Measurements from ENCODE around the gene NHSL2.

NHSL2 gene

DNA sequence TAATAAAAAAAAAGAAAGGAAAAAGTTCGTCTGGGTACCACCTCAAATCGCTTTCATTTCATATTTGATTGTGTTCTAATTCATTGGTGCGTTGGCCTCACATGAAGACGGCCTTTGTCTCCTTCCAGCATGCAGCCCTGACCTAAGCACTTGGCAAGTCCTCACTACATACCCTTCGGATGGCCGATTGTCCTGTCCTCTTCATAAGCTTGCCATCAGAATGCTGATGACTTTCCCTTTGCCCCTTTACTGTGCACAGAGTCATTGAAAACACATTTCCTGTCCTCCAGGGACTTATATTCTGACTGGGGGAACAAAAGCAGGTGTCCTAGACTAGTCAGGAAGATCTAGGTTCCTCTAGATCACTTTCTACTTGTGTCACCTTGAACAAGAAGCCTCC is 178.1 kb downstream of the NHSL2 start:
- Mint-ChIP-seq H3K27me3 (no peaks in the 10 kb centered on the region), H3K4me1 (no peaks in the 10 kb centered on the region), H3K9me3 (no peaks in the 10 kb centered on the region), H3K36me3 (ENCODE audit: low read depth) (no peaks in the 10 kb centered on the region), H3K27ac (no peak overlapping the region), H3K4me3 (no peak overlapping the region)
- DNase-seq = no peak
- ATAC-seq = no peak

DNA sequence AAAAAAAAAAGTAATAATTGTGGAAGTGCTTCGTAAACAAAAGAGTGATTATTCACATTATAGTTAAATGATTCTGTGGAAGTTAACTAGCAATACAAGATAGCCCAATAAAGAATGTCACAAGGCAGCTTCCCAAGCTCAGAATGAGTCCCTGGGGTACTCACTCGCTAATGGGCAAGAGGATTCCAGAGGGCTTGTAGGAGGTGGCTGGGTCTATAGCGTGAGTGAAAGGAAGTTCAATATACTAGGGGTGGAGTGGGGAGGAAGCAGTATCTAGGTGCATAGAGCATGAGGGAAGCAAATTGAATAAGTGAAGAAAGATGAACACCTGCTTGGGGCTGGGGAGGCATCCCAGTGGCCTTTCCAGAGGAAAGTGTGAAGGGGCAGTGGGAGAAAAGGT is 178.6 kb downstream of the NHSL2 start:
- H3K4me3 Mint-ChIP-seq = no peak overlapping the region
- DNase-seq (no peak), ATAC-seq (no peak)
- H3K27ac Mint-ChIP-seq = no peak overlapping the region
- H3K9me3 Mint-ChIP-seq = no peaks in the 10 kb centered on the region
- no peaks in the 10 kb centered on the region for H3K4me1 Mint-ChIP-seq
- H3K36me3 Mint-ChIP-seq (ENCODE audit: low read depth) = no peaks in the 10 kb centered on the region
- no peaks in the 10 kb centered on the region for H3K27me3 Mint-ChIP-seq

DNA sequence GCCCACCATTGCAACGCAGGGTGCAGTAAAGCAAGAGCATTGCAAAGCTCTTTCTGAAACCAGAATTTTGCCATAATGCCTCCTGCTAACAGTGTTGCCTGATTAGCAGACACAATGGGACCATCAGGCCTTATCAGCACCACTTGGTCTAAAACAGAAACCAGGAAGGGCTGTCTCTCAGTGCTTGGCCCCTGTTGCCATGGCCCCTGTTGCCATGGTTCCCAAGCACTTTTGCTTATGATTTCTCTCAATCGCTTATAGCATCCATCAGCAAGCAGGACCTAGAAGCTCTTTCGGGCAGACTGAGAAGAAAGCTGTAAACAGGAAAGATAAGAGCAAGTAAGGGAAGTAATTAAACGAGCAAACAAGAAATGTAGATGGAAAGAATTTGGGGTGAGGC is 184.2 kb downstream of the NHSL2 start:
- DNase-seq (peak; percentile 22), ATAC-seq (peak; percentile 33)
- H3K4me1 Mint-ChIP-seq = peaks cover 13% of the 10 kb centered on the region
- H3K27me3 Mint-ChIP-seq = peaks cover 18% of the 10 kb centered on the region
- H3K27ac Mint-ChIP-seq = no peak overlapping the region
- H3K4me3 Mint-ChIP-seq = no peak overlapping the region
- no peaks in the 10 kb centered on the region for H3K9me3 Mint-ChIP-seq
- H3K36me3 Mint-ChIP-seq (ENCODE audit: low read depth) = no peaks in the 10 kb centered on the region

DNA sequence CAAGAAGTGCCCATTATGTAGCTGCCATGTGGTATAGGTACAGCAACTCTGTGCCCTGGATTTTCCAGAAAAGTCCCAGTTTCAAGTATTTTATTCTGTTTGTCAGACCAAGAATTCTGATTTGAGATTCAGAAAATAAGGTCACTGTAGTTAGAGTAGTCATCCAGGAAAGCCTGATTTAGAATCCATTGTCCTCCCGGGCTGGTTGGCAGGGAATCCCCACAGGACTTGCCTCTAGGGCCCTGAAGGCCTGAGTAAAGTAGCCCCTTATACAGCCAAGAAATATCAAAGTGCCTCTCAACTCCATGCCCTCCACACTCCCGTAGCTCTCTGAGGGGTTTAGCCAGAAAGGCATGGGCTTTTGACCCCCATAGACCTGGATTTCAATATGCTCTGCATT is 184.7 kb downstream of the NHSL2 start:
- H3K9me3 Mint-ChIP-seq = no peaks in the 10 kb centered on the region
- H3K27ac Mint-ChIP-seq = no peak overlapping the region
- no peak overlapping the region for H3K4me3 Mint-ChIP-seq
- DNase-seq = no peak
- no peak for ATAC-seq
- H3K36me3 Mint-ChIP-seq (ENCODE audit: low read depth) = no peaks in the 10 kb centered on the region
- peaks cover 18% of the 10 kb centered on the region for H3K4me1 Mint-ChIP-seq
- peaks cover 18% of the 10 kb centered on the region for H3K27me3 Mint-ChIP-seq

DNA sequence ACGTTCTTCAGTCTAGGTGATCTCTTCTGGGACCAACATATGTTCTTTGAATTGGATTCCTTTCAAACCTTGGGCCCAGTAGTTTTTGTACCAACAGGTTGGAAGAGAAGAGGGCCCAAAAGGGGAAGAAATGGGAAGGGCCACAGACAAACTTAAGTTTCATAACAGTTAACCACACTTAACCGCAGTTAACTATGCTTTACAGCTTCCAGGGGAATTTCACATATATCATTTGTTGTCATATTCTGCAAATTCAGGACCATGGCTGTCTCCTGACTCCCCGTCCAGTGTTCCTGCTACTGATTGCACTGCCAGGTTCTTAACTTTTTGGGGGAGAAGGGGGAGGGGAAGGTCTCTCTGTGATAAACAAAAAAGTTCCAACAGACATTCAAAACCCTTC is 186.5 kb downstream of the NHSL2 start:
- no peak overlapping the region for H3K4me3 Mint-ChIP-seq
- H3K9me3 Mint-ChIP-seq = no peaks in the 10 kb centered on the region
- no peak overlapping the region for H3K27ac Mint-ChIP-seq
- DNase-seq (no peak), ATAC-seq (no peak)
- H3K4me1 Mint-ChIP-seq = peaks cover 35% of the 10 kb centered on the region
- H3K27me3 Mint-ChIP-seq = peaks cover 27% of the 10 kb centered on the region
- H3K36me3 Mint-ChIP-seq (ENCODE audit: low read depth) = no peaks in the 10 kb centered on the region

DNA sequence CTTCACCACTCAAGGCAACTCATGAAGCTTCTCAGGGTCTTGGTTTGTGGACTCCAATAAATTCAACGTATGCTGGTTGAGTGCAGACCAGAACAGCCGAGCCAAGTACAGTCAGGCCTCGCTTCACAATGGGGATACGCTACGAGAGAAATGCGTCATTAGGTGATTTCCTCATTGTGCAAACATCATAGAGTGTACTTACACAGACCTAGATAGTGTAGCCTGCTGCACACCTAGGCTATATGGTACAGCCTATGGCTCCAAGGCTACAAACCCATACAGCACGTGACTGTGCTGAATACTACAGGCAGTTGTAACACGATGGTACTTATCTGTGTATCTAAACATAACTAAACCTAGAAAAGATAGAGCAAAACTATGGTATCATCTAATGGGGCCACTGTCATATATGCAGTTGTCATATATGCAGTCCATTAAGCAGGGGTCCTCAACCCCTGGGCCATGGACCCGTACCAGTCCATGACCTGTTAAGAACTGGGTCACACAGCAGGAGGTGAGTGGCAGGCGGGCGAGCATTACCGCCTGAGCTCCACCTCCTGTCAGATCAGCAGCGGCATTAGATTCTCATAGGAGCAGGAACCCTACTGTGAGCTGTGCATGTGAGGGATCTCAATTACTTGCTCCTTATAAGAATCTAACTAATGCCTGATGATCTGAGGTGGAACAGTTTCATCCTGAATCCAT is 189.6 kb downstream of the NHSL2 start:
- no peak for DNase-seq
- Mint-ChIP-seq H3K27me3 (peaks cover 33% of the 10 kb centered on the region), H3K9me3 (no peaks in the 10 kb centered on the region), H3K4me1 (peaks cover 43% of the 10 kb centered on the region), H3K27ac (no peak overlapping the region), H3K4me3 (no peak overlapping the region), H3K36me3 (ENCODE audit: low read depth) (no peaks in the 10 kb centered on the region)
- no peak for ATAC-seq

DNA sequence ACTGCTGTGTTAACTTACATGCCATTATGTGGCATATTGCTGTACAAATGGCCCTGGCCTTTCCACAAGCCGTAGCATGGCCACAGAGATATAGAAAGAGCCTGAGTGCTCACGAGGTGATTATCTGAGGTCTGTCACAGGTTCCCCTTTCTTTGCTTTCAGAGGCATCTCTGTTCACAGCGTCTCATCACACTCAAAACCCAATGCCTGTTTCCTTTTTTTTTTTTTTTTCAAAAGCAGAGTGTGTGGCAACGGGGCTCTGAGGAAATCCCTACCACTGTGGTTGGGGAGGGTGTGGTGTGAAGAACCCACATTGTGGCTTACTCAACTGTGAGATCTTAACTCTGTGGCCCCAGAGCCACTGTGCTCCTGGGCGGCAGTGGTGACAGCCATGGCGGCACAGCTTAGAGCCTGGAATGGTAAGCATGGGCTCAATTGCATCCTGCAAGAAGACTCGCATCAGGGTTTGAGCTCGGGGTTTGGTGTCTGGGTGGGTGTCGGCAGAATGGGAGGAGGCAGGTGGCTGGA is 190.2 kb downstream of the NHSL2 start:
- no peaks in the 10 kb centered on the region for H3K36me3 Mint-ChIP-seq (ENCODE audit: low read depth)
- ATAC-seq = peak; percentile 90
- H3K9me3 Mint-ChIP-seq = no peaks in the 10 kb centered on the region
- peaks cover 47% of the 10 kb centered on the region for H3K4me1 Mint-ChIP-seq
- peaks cover 33% of the 10 kb centered on the region for H3K27me3 Mint-ChIP-seq
- DNase-seq = peak; percentile 60
- peak overlapping the region; percentile 50 for H3K4me3 Mint-ChIP-seq
- peak overlapping the region; percentile 72 for H3K27ac Mint-ChIP-seq

DNA sequence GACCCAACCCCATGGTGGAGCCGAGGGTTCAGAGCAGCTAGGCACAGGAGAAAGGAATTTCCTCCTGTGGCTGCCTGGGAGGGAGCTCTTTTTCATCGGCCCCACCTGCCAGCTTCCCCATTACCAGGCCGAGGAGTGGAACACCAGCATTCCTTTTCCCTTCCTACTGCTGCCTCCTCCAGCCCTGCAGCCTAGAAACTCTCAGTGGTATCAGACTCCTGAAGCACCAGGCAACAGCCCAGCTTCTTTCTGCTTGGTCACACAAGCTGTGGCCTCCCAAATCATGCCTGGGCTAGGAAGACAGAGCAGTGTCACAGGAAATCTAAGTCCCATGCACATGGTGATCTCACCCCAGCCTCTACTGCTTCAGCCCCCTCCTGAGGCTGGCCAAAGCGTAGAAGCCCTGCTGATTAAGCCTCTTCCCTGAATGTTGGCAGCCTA is 191.0 kb downstream of the NHSL2 start:
- Mint-ChIP-seq H3K4me3 (no peak overlapping the region), H3K27ac (no peak overlapping the region), H3K9me3 (no peaks in the 10 kb centered on the region), H3K27me3 (peaks cover 34% of the 10 kb centered on the region), H3K4me1 (peaks cover 47% of the 10 kb centered on the region), H3K36me3 (ENCODE audit: low read depth) (no peaks in the 10 kb centered on the region)
- ATAC-seq (no peak), DNase-seq (no peak)

DNA sequence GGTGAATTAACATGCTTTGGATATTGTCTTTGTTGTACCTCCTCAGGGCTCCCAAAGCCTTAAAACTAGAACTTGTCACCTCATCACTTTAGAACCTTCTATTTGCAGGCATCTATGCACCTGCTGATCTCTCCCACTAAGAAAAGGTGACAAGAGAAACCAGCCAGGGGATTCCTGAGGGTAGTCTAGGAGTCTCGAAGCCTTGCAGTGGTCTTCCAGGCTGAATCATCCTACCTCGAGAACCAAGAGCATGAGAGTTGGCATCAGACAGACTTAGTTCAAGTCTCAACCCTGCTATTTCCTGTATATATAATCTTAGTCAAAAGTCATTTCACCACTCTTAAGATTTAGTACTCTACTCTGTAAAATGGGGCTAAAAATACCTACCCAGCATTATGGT is 191.5 kb downstream of the NHSL2 start:
- peaks cover 33% of the 10 kb centered on the region for H3K27me3 Mint-ChIP-seq
- no peaks in the 10 kb centered on the region for H3K9me3 Mint-ChIP-seq
- H3K27ac Mint-ChIP-seq = no peak overlapping the region
- no peaks in the 10 kb centered on the region for H3K36me3 Mint-ChIP-seq (ENCODE audit: low read depth)
- ATAC-seq = no peak
- DNase-seq = no peak
- peaks cover 45% of the 10 kb centered on the region for H3K4me1 Mint-ChIP-seq
- no peak overlapping the region for H3K4me3 Mint-ChIP-seq

DNA sequence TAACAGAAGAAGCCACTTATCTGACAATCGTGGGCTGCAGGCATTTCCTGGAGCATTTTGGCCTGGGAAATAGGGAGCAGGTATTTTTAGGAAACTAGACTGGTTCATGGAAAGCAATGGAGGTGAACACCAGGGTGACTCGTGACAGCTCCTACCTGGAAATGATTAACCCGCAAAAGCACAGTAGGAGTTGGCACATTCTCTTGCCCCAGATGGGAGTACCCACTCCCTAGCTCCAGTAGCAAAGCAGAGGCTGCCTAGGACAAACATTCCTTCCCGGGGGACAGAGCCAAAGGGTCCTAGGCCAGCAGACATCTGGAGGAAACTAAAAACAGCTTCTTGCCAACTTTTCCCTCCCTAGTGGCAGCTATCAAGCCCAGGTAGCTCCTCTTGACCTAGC is 192.1 kb downstream of the NHSL2 start:
- Mint-ChIP-seq H3K4me1 (peaks cover 48% of the 10 kb centered on the region), H3K4me3 (no peak overlapping the region), H3K27ac (no peak overlapping the region), H3K9me3 (no peaks in the 10 kb centered on the region), H3K36me3 (ENCODE audit: low read depth) (no peaks in the 10 kb centered on the region), H3K27me3 (peaks cover 32% of the 10 kb centered on the region)
- ATAC-seq (no peak), DNase-seq (no peak)

DNA sequence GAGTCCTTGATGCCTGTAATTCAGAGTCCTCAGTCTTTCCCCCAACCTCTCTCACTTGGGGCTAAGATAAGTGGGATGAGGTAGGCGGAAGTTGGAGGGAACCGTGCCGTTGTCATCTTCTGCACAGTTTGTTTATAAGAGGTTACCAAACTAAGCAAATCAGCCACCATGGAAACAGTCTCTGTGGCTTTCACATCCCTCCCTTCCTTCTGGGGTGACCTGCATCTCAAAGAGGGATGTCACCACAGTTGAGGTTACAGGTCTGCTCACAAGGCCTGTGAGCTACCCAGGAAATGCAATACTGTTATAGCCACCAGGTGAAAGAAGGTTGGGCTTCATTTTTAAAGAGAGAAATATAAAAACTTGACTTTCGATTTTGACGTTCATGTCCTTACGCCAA is 194.8 kb downstream of the NHSL2 start:
- no peaks in the 10 kb centered on the region for H3K36me3 Mint-ChIP-seq (ENCODE audit: low read depth)
- H3K27me3 Mint-ChIP-seq = peaks cover 33% of the 10 kb centered on the region
- no peaks in the 10 kb centered on the region for H3K9me3 Mint-ChIP-seq
- no peak overlapping the region for H3K4me3 Mint-ChIP-seq
- no peak overlapping the region for H3K27ac Mint-ChIP-seq
- H3K4me1 Mint-ChIP-seq = peaks cover 42% of the 10 kb centered on the region
- ATAC-seq (peak; percentile 60), DNase-seq (no peak)

DNA sequence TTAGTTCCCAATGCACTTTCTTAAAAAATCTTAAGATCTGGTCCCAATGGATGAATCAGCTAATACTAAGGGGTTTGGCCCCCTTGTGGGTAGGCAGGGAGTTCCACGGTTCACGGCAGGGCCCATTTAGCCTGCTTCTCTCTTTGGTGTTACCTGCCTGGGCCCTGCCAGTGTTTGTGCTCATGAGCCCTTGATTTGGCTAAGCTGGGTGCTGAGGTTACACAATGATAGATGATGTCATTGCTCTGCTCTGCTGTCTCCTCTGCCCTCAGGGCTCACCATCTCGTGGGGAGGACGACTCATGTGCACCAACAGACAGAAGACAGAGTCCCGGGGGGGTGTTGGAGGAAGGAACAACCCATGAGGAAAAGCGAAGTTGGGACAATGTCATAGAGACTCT is 196.7 kb downstream of the NHSL2 start:
- Mint-ChIP-seq H3K9me3 (no peaks in the 10 kb centered on the region), H3K4me3 (no peak overlapping the region), H3K4me1 (peaks cover 23% of the 10 kb centered on the region), H3K27ac (no peak overlapping the region), H3K36me3 (ENCODE audit: low read depth) (no peaks in the 10 kb centered on the region), H3K27me3 (peaks cover 26% of the 10 kb centered on the region)
- DNase-seq (no peak), ATAC-seq (peak; percentile 73)

DNA sequence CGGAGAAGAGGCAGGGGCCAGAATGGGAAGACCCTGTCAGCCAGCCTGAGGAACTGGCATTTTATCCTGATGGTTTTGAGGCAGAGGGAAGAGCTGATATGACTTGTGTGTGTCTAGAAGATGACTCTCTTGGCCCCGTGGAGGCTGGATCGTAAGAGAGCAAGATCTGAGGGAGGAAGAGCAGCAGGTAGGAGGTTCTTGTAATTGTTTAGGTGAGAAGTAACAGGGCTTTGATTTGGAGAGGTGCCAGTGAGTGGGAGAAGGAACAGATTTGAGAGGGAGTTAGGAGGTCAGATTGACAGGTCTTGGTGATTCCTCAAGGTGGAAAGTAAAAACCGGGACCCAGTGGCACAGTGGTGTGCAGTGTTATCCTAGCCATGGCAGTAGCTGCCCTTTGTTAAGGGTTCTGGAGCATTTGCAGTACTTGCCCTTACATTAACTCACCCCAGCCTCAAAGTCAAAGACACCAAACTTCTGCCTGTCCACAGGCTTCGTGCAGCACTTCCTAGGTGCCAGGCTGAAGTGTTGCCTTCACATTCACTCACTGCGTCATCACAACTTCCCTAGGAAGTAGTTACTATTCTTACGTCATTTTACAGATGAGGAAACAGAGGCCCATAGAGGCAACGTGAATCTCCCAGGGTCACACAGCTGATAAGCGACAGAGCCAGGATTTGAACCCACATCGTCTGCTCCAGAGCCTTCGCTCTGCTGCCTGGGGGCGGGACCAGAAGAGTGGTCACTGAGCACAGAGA is 197.4 kb downstream of the NHSL2 start:
- peak overlapping the region; percentile 54 for H3K27ac Mint-ChIP-seq
- H3K9me3 Mint-ChIP-seq = no peaks in the 10 kb centered on the region
- H3K36me3 Mint-ChIP-seq (ENCODE audit: low read depth) = no peaks in the 10 kb centered on the region
- no peak overlapping the region for H3K4me3 Mint-ChIP-seq
- peaks cover 23% of the 10 kb centered on the region for H3K4me1 Mint-ChIP-seq
- DNase-seq = no peak
- ATAC-seq = no peak
- H3K27me3 Mint-ChIP-seq = peaks cover 26% of the 10 kb centered on the region

DNA sequence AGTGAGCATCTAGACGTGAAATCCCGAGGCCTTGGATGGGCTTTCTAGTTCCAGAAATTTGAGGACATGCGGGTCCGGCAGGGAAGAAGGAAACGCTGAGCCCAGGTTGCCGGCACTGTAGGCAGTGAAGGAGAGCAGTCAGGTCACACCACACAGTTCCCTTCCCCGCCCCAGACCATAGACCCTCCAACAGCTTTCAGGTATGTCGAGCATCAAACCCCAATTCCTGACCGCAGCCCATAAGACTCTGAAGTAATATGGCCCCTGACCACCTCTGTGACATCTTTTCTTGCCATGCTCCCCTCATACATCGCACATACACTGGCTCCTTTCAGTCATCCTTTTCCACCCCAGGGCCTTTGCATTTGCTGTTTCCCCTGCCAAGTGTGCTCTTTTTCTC is 198.0 kb downstream of the NHSL2 start:
- no peak overlapping the region for H3K4me3 Mint-ChIP-seq
- no peak for DNase-seq
- H3K4me1 Mint-ChIP-seq = peaks cover 24% of the 10 kb centered on the region
- no peaks in the 10 kb centered on the region for H3K9me3 Mint-ChIP-seq
- ATAC-seq = no peak
- no peak overlapping the region for H3K27ac Mint-ChIP-seq
- H3K36me3 Mint-ChIP-seq (ENCODE audit: low read depth) = no peaks in the 10 kb centered on the region
- peaks cover 26% of the 10 kb centered on the region for H3K27me3 Mint-ChIP-seq
